Central memory CD8-positive, alpha-beta T cell (primary cell): ENCODE data around the gene ARTN.

Experiments used
- ATAC-seq: fragments of 150-1000 bp; cut with Tn5 transposase; replicated peaks from 2 replicates; pipeline ENCODE4 v1.10.0; 2022; ENCODE audit warnings: mild to moderate bottlenecking, moderate FRiP score, moderate number of reproducible peaks; ENCODE audit not compliant: poor library complexity, severe bottlenecking; ENCODE audit errors: extremely low read depth
- DNase-seq, 2 donors: peaks; one replicate each; pipeline ENCODE4 v3.0.0; 2021; ENCODE audit warnings: low spot score in 2 of 2
- H3K27ac Mint-ChIP-seq: one replicate; pipeline ENCODE4 v1.8.0; 2022; ENCODE audit warnings: low read depth, mild to moderate bottlenecking, moderate library complexity, mixed read lengths
- H3K27me3 Mint-ChIP-seq: one replicate; pipeline ENCODE4 v1.8.0; 2022; ENCODE audit warnings: mixed read lengths
- H3K36me3 Mint-ChIP-seq: one replicate; pipeline ENCODE4 v1.8.0; 2022; ENCODE audit warnings: mild to moderate bottlenecking, moderate library complexity, mixed read lengths; ENCODE audit not compliant: insufficient read depth
- H3K4me1 Mint-ChIP-seq: one replicate; pipeline ENCODE4 v1.8.0; 2022; ENCODE audit warnings: mixed read lengths
- H3K4me3 Mint-ChIP-seq: one replicate; pipeline ENCODE4 v1.8.0; 2022; ENCODE audit warnings: mild to moderate bottlenecking, moderate library complexity, mixed read lengths
- H3K9me3 Mint-ChIP-seq: one replicate; pipeline ENCODE4 v1.8.0; 2022; ENCODE audit warnings: mixed read lengths

Gene ARTN

GRCh38 chr1:43933386-43934100 is at the start of gene ARTN:
Gene ARTN, plus strand, starts transcription at chr1:43933801. Its CDS starts 1,856 bp downstream, at chr1:43935657.
- H3K9me3 Mint-ChIP-seq: no peaks in the 10 kb centered on the region
- no peaks in the 10 kb centered on the region for H3K36me3 Mint-ChIP-seq
- ATAC-seq (no peak), DNase-seq (no peak)
- H3K27me3 Mint-ChIP-seq: peaks cover 25% of the 10 kb centered on the region
- H3K27ac Mint-ChIP-seq: no peak within 1 kb of the TSS
- H3K4me1 Mint-ChIP-seq: peaks cover 6% of the 10 kb centered on the region
- no peak within 1 kb of the TSS for H3K4me3 Mint-ChIP-seq

- Mint-ChIP-seq H3K27me3 (no peaks in the 10 kb centered on the region), H3K4me1 (no peaks in the 10 kb centered on the region), H3K27ac (no peak overlapping the region), H3K9me3 (no peaks in the 10 kb centered on the region), H3K4me3 (no peak overlapping the region), H3K36me3 (peaks cover 4% of the 10 kb centered on the region)
- ATAC-seq: no peak
- no peak for DNase-seq
Observed at GRCh38 chr1:43885279-43885801, 48.3 kb upstream of the ARTN start.

GRCh38 chr1:43887748-43888147 is 45.9 kb upstream of the ARTN start:
- Mint-ChIP-seq H3K4me3 (no peak overlapping the region), H3K4me1 (no peaks in the 10 kb centered on the region), H3K36me3 (no peaks in the 10 kb centered on the region), H3K27me3 (no peaks in the 10 kb centered on the region), H3K9me3 (no peaks in the 10 kb centered on the region), H3K27ac (no peak overlapping the region)
- no peak for ATAC-seq
- DNase-seq: no peak

- Mint-ChIP-seq H3K4me3 (no peak overlapping the region), H3K9me3 (no peaks in the 10 kb centered on the region), H3K27ac (no peak overlapping the region), H3K27me3 (no peaks in the 10 kb centered on the region), H3K36me3 (peaks cover 2% of the 10 kb centered on the region), H3K4me1 (no peaks in the 10 kb centered on the region)
- no peak for DNase-seq
- no peak for ATAC-seq
Observed at GRCh38 chr1:43890815-43891214, 42.8 kb upstream of the ARTN start.

GRCh38 chr1:43893006-43893405 is 40.6 kb upstream of the ARTN start:
- Mint-ChIP-seq H3K27me3 (no peaks in the 10 kb centered on the region), H3K9me3 (no peaks in the 10 kb centered on the region), H3K4me1 (no peaks in the 10 kb centered on the region), H3K4me3 (no peak overlapping the region), H3K36me3 (peaks cover 8% of the 10 kb centered on the region), H3K27ac (no peak overlapping the region)
- ATAC-seq (no peak), DNase-seq (no peak)

GRCh38 chr1:43898981-43899380 is 34.6 kb upstream of the ARTN start:
- Mint-ChIP-seq H3K36me3 (peaks cover 15% of the 10 kb centered on the region), H3K4me1 (no peaks in the 10 kb centered on the region)

GRCh38 chr1:43900386-43900785 is 33.2 kb upstream of the ARTN start:
- DNase-seq (no peak), ATAC-seq (no peak)
- no peak overlapping the region for H3K27ac Mint-ChIP-seq
- H3K27me3 Mint-ChIP-seq: no peaks in the 10 kb centered on the region
- H3K4me3 Mint-ChIP-seq: no peak overlapping the region
- H3K36me3 Mint-ChIP-seq: peaks cover 14% of the 10 kb centered on the region
- H3K9me3 Mint-ChIP-seq: no peaks in the 10 kb centered on the region
- no peaks in the 10 kb centered on the region for H3K4me1 Mint-ChIP-seq

More at GRCh38 chr1:43898981-43899380, 34.6 kb upstream of the ARTN start:
- no peak overlapping the region for H3K4me3 Mint-ChIP-seq
- no peak for DNase-seq
- no peaks in the 10 kb centered on the region for H3K27me3 Mint-ChIP-seq
- no peaks in the 10 kb centered on the region for H3K9me3 Mint-ChIP-seq
- no peak overlapping the region for H3K27ac Mint-ChIP-seq
- no peak for ATAC-seq

- Mint-ChIP-seq H3K9me3 (no peaks in the 10 kb centered on the region), H3K36me3 (peaks cover 14% of the 10 kb centered on the region), H3K27me3 (no peaks in the 10 kb centered on the region), H3K27ac (no peak overlapping the region), H3K4me3 (no peak overlapping the region), H3K4me1 (peaks cover 2% of the 10 kb centered on the region)
- DNase-seq (no peak), ATAC-seq (no peak)
Observed at GRCh38 chr1:43901196-43901961, 32.2 kb upstream of the ARTN start.

GRCh38 chr1:43902058-43902831 is 31.4 kb upstream of the ARTN start:
- DNase-seq (no peak), ATAC-seq (no peak)
- H3K36me3 Mint-ChIP-seq: peaks cover 10% of the 10 kb centered on the region
- H3K27me3 Mint-ChIP-seq: no peaks in the 10 kb centered on the region
- peak overlapping the region; percentile 44 for H3K27ac Mint-ChIP-seq
- H3K4me1 Mint-ChIP-seq: peaks cover 6% of the 10 kb centered on the region
- peak overlapping the region; percentile 21 for H3K4me3 Mint-ChIP-seq
- no peaks in the 10 kb centered on the region for H3K9me3 Mint-ChIP-seq

- Mint-ChIP-seq H3K27ac (no peak overlapping the region), H3K36me3 (peaks cover 9% of the 10 kb centered on the region), H3K4me3 (no peak overlapping the region), H3K27me3 (no peaks in the 10 kb centered on the region), H3K4me1 (peaks cover 6% of the 10 kb centered on the region), H3K9me3 (no peaks in the 10 kb centered on the region)
- no peak for DNase-seq
- ATAC-seq: no peak
Observed at GRCh38 chr1:43904660-43905551, 28.7 kb upstream of the ARTN start.

GRCh38 chr1:43908226-43908625 is 25.4 kb upstream of the ARTN start:
- ATAC-seq: no peak
- no peak overlapping the region for H3K27ac Mint-ChIP-seq
- peaks cover 6% of the 10 kb centered on the region for H3K4me1 Mint-ChIP-seq

GRCh38 chr1:43908858-43909257 is 24.7 kb upstream of the ARTN start:
- Mint-ChIP-seq H3K9me3 (no peaks in the 10 kb centered on the region), H3K4me1 (peaks cover 6% of the 10 kb centered on the region), H3K36me3 (peaks cover 7% of the 10 kb centered on the region), H3K27me3 (no peaks in the 10 kb centered on the region), H3K4me3 (no peak overlapping the region), H3K27ac (no peak overlapping the region)
- DNase-seq (no peak), ATAC-seq (no peak)

More at GRCh38 chr1:43908226-43908625, 25.4 kb upstream of the ARTN start:
- no peak for DNase-seq
- Mint-ChIP-seq H3K9me3 (no peaks in the 10 kb centered on the region), H3K27me3 (no peaks in the 10 kb centered on the region), H3K4me3 (no peak overlapping the region), H3K36me3 (peaks cover 7% of the 10 kb centered on the region)
